K562 (cell line): ENCODE measurements around the gene C4orf36. TPM values are rescaled to one million over a fixed set of nuclear protein-coding genes. Genes with fewer than 3 reads are reported as not detected.

Experiments used
- ATAC-seq: fragments of 200-7000 bp; cut with Tn5 transposase; 3 replicates; pipeline ENCODE4 v1.9.1; 2020; ENCODE audit warnings: moderate library complexity
- BruUV-seq: library from RNA; stranded (reverse); fragments of 400-500 nt; replicated peaks from 2 replicates; lab custom pipeline; 2021; lab: Mats Ljungman, UMichigan
- CTCF ChIA-PET: fragments of 300-600 bp; formaldehyde crosslinking; extraction: SDS; loops from one replicate; lab custom pipeline; 2021; ENCODE audit warnings: low intra/inter-chr PET ratio; lab: Yijun Ruan, JAX
- POLR2A ChIA-PET: fragments of 300-600, 350-650 bp; sonication (Branson Sonifier 250); formaldehyde crosslinking; extraction: SDS; loops from one replicate; lab custom pipeline; 2021; ENCODE audit warnings: antibody characterized with exemption, inconsistent platforms; lab: Yijun Ruan, JAX
- DNase-seq, 4 experiments: peaks; one replicate each; pipeline versions ENCODE4 v3.0.0 to v3.0.0-alpha.2; 2011 to 2018; ENCODE audit warnings: low spot score in 3 of 4, mixed read lengths in 3 of 4; ENCODE audit errors: extremely low read depth in 1 of 4
- FAIRE-seq: peaks from 2 replicates; lab custom pipeline; 2011; peaks lifted over from hg19 to GRCh38; lab: Jason Lieb, UNC
- H2AFZ ChIP-seq: 2 replicates; pipeline ENCODE4 v1.6.0; 2011; ENCODE audit warnings: low read depth, low read length, control low read depth, inconsistent platforms
- H3K27ac ChIP-seq: fragments of 200-600 bp; 3 replicates; pipeline ENCODE4 v1.8.0; 2011; ENCODE audit warnings: low read depth, mild to moderate bottlenecking, control low read depth, inconsistent platforms, low read length, moderate library complexity, mixed read lengths; ENCODE audit errors: extremely low read depth
- H3K27me3 ChIP-seq, 2 experiments: fragments of 300-600 bp in 1 of 2; 2 replicates in 1 of 2; 3 replicates in 1 of 2; pipeline versions ENCODE4 v1.6.0 to v1.8.0; 2011; ENCODE audit warnings: inconsistent platforms in 2 of 2, low read length in 2 of 2, mild to moderate bottlenecking in 1 of 2, mixed read lengths in 1 of 2, moderate library complexity in 1 of 2; ENCODE audit not compliant: control insufficient read depth in 2 of 2, insufficient read depth in 2 of 2
- H3K36me3 ChIP-seq: fragments of 300-600 bp; 3 replicates; pipeline ENCODE4 v1.8.0; 2011; ENCODE audit warnings: mild to moderate bottlenecking, low read length, inconsistent platforms; ENCODE audit not compliant: control insufficient read depth, insufficient read depth
- H3K4me1 ChIP-seq, 2 experiments: fragments of 200-600 bp in 1 of 2; replicated peaks in 1 of 2; 2 replicates in 1 of 2; 3 replicates in 1 of 2; pipeline versions ENCODE4 v1.5.1 to v1.8.0; 2011; ENCODE audit warnings: inconsistent platforms in 2 of 2, low read length in 2 of 2, mild to moderate bottlenecking in 1 of 2, mixed read lengths in 1 of 2, moderate library complexity in 1 of 2; ENCODE audit not compliant: control insufficient read depth in 2 of 2, insufficient read depth in 2 of 2
- H3K4me2 ChIP-seq: 2 replicates; pipeline ENCODE4 v1.6.1; 2011; ENCODE audit warnings: low read length, control low read depth, inconsistent platforms, mixed read lengths; ENCODE audit not compliant: insufficient read depth
- H3K4me3 ChIP-seq: fragments of 200-600 bp; sonication (generic), shearing (Covaris generic); 2 replicates; pipeline ENCODE4 v1.5.1; 2016; ENCODE audit warnings: control low read depth, inconsistent platforms
- H3K79me2 ChIP-seq: fragments of 200-600 bp; 3 replicates; pipeline ENCODE4 v1.8.0; 2011; ENCODE audit warnings: low read length, inconsistent platforms; ENCODE audit not compliant: control insufficient read depth, insufficient read depth
- H3K9ac ChIP-seq, 2 experiments: 2 replicates each; pipeline versions ENCODE4 v1.6.0 to v1.6.1; 2011; ENCODE audit warnings: low read depth in 2 of 2, low read length in 2 of 2, control low read depth in 1 of 2, inconsistent platforms in 1 of 2, mild to moderate bottlenecking in 1 of 2, mixed read lengths in 1 of 2; ENCODE audit not compliant: insufficient read depth in 1 of 2
- H3K9me1 ChIP-seq: one replicate; pipeline ENCODE4 v1.6.0; 2011; ENCODE audit warnings: inconsistent platforms, mild to moderate bottlenecking, low read length, moderate library complexity; ENCODE audit not compliant: control insufficient read depth, insufficient read depth
- H3K9me3 ChIP-seq: replicated peaks from 2 replicates; pipeline ENCODE4 v1.5.1; 2011; ENCODE audit warnings: low read depth, low read length, inconsistent platforms; ENCODE audit not compliant: control insufficient read depth, insufficient read depth
- H4K20me1 ChIP-seq: replicated peaks from 2 replicates; pipeline ENCODE4 v1.6.1; 2011; ENCODE audit warnings: low read length, inconsistent platforms, mixed read lengths; ENCODE audit not compliant: control insufficient read depth, insufficient read depth
- ATF1 ChIP-seq, 2 experiments: fragments of 450-650 bp in 1 of 2; IDR thresholded peaks; 2 replicates each; pipeline ENCODE4 v1.6.1; 2016; ENCODE audit warnings: missing compliant biosample characterization in 1 of 2, missing genetic modification characterization in 1 of 2
- ATF7 ChIP-seq: fragments of 450-650 bp; IDR thresholded peaks from 2 replicates; pipeline ENCODE4 v1.7.1; 2014; ENCODE audit warnings: mild to moderate bottlenecking, moderate library complexity
- BCOR ChIP-seq: fragments of 450-650 bp; IDR thresholded peaks from 2 replicates; pipeline ENCODE4 v1.6.1; 2016
- BMI1 ChIP-seq: fragments of 150-350 bp; IDR thresholded peaks from 2 replicates; pipeline ENCODE4 v1.6.1; 2014; ENCODE audit warnings: low read length
- BRD9 ChIP-seq: fragments of 450-650 bp; IDR thresholded peaks from 2 replicates; pipeline ENCODE4 v1.6.1; 2018; ENCODE audit warnings: low read depth; ENCODE audit not compliant: partially characterized antibody
- E4F1 ChIP-seq: fragments of 250-450 bp; sonication (Bioruptor Pico); IDR thresholded peaks from 2 replicates; pipeline ENCODE4 v1.5.0; 2021; ENCODE audit warnings: mild to moderate bottlenecking, borderline replicate concordance
- GTF2E2 ChIP-seq: fragments of 200-800 bp; sonication (Bioruptor generic); IDR thresholded peaks from 2 replicates; pipeline ENCODE4 v1.6.1; 2016; ENCODE audit warnings: missing genetic modification characterization, missing compliant biosample characterization
- HDAC8 ChIP-seq: fragments of 450-650 bp; IDR thresholded peaks from 2 replicates; pipeline ENCODE4 v1.6.1; 2016; ENCODE audit warnings: mild to moderate bottlenecking, missing genetic modification characterization, moderate library complexity, missing compliant biosample characterization
- HEY1 ChIP-seq: fragments of 250-450 bp; sonication (Bioruptor Pico); IDR thresholded peaks from 2 replicates; pipeline ENCODE4 v1.5.0; 2020; ENCODE audit warnings: mild to moderate bottlenecking, moderate library complexity, borderline replicate concordance
- JUND ChIP-seq, 2 experiments: IDR thresholded peaks; 2 replicates in 1 of 2; 3 replicates in 1 of 2; pipeline ENCODE4 v1.6.1; 2011; ENCODE audit warnings: borderline replicate concordance in 2 of 2, low read depth in 2 of 2, low read length in 2 of 2, improper control_type of control experiment in 1 of 2, missing biosample characterization in 1 of 2, missing genetic modification characterization in 1 of 2, missing genetic modification reagents in 1 of 2
- NR2C2 ChIP-seq, 2 experiments: fragments of 200-800 bp in 1 of 2; sonication (Bioruptor generic) in 1 of 2; sonication (generic) in 1 of 2; formaldehyde crosslinking in 1 of 2; IDR thresholded peaks; 2 replicates each; pipeline versions ENCODE4 v1.6.1 to v1.8.0; 2016 to 2022; ENCODE audit warnings: mild to moderate bottlenecking in 1 of 2, missing compliant biosample characterization in 1 of 2, missing genetic modification characterization in 1 of 2, missing genetic modification reagents in 1 of 2
- POLR2A ChIP-seq: fragments of 450-650 bp; conservative IDR thresholded peaks from 2 replicates; pipeline ENCODE4 v1.6.1; 2016
- POLR2B ChIP-seq: fragments of 450-650 bp; IDR thresholded peaks from 2 replicates; pipeline ENCODE4 v1.6.1; 2018; ENCODE audit warnings: low read depth; ENCODE audit not compliant: partially characterized antibody
- SMARCA4 ChIP-seq: fragments of 450-650 bp; IDR thresholded peaks from 2 replicates; pipeline ENCODE4 v1.6.1; 2016
- SP2 ChIP-seq: IDR thresholded peaks from 2 replicates; pipeline ENCODE4 v1.6.1; 2011; ENCODE audit warnings: mild to moderate bottlenecking, low read depth, low read length, moderate library complexity; ENCODE audit not compliant: poor library complexity, severe bottlenecking; ENCODE audit errors: extremely low read depth
- THAP7 ChIP-seq: fragments of 250-450 bp; sonication (Bioruptor Pico); IDR thresholded peaks from 2 replicates; pipeline ENCODE4 v1.5.0; 2021
- ZNF274 ChIP-seq: IDR thresholded peaks from 2 replicates; pipeline ENCODE4 v1.6.1; 2011; ENCODE audit warnings: low read depth, mild to moderate bottlenecking, low read length, moderate library complexity, borderline replicate concordance
- ZNF75A ChIP-seq: fragments of 450-650 bp; formaldehyde crosslinking; IDR thresholded peaks from 2 replicates; pipeline ENCODE4 v1.4.0; 2020; ENCODE audit warnings: mild to moderate bottlenecking
- ZSCAN29 ChIP-seq: fragments of 450-650 bp; IDR thresholded peaks from 2 replicates; pipeline ENCODE4 v1.6.1; 2017
- WGBS: fragments of 100-300 bp; shearing (Covaris generic); methylation state at CpG from one replicate; pipeline ENCODE4 v1.1.6; 2016; ENCODE audit warnings: low coverage, mixed read lengths; ENCODE audit not compliant: insufficient coverage; ENCODE audit errors: missing lambda C conversion rate; 5-methylcytosine and 5-hydroxymethylcytosine counted together
- in situ Hi-C: fragments of 300-500 bp; cut with MboI; formaldehyde crosslinking; loops from 4 replicates; pipeline ENCODE4 v1.15.0; 2018; ENCODE audit warnings: inconsistent platforms, mixed read lengths
- intact Hi-C: fragments of 100-400 bp; cut with micrococcal nuclease; formaldehyde crosslinking; loops from 2 replicates; pipeline ENCODE4 v1.14.2; 2022
- polyA plus RNA-seq, 8 experiments: library from polyadenylated mRNA; depleted of rRNA in 4 of 8; stranded (reverse) in 5 of 8; unstranded in 3 of 8; fragments of >200 nt; fragmentation: Nextera tagmentation in 2 of 8; fragmentation: Illumina TruSeq in 1 of 8; extraction: Ambion mirVana in 2 of 8; extraction: Trizol in 1 of 8; gene quantifications; 2 replicates each; pipeline versions ENCODE4 v1.2.1 to v1.2.3, GENCODE V29; 2011 to 2014; ENCODE audit warnings: inconsistent platforms in 1 of 8, missing spikeins in 1 of 8
- total RNA-seq, 7 experiments: library from RNA; depleted of rRNA in 6 of 7; stranded (reverse); fragments of >200 nt in 6 of 7; fragmentation: Illumina TruSeq in 2 of 7; extraction: Trizol in 2 of 7; gene quantifications; 2 replicates each; pipeline versions ENCODE4 v1.2.1 to v1.2.3, GENCODE V29; 2011 to 2021; ENCODE audit warnings: low replicate concordance in 1 of 7

The C4orf36 gene
- total and polyA plus RNA-seq, 9 of the 15 experiments (the other 6 are each of a cell fraction or from before 2014, with no cell fraction given), result 0.14 to 0.45 (median 0.20) TPM; not detected in 5

- peak overlapping the region; percentile 87 for H3K9ac ChIP-seq
- peak overlapping the region; percentile 76 for H3K4me3 ChIP-seq
- FAIRE-seq (peak; percentile 84), DNase-seq (peak in 1 of 4 experiments; percentile 40), ATAC-seq (no peak)
- no peaks in the 10 kb centered on the region; the same call in 1 of the 2 replicates for H4K20me1 ChIP-seq
- peaks cover 55% of the 10 kb centered on the region for H3K79me2 ChIP-seq
- intact Hi-C loops, result loop anchor here (1.0 to 2.0 kb wide), 2 partner anchors 12 to 73 kb away; no protein-coding TSS in a partner anchor
- H3K4me2 ChIP-seq, result peak overlapping the region; percentile 90
- BruUV-seq, result TSS peak; percentile 81
- H3K27ac ChIP-seq, result peak overlapping the region; percentile 87
- peaks cover 5 to 10% of the 10 kb centered on the region in 2 experiments; a peak in 4 of 5 replicates for H3K4me1 ChIP-seq
- in situ Hi-C loops, result no loop called here
- ChIA-PET CTCF (interaction anchor here (0.9 kb wide), 1 partner anchor 158 kb away, joined by 4 read pairs; no protein-coding TSS in a partner anchor), POLR2A (interaction anchor here (0.6 to 4.8 kb wide), 12 partner anchors 10 to 151 kb away, joined by 3 to 36 read pairs (median 4); no protein-coding TSS in a partner anchor)
- no peaks in the 10 kb centered on the region for H3K27me3 ChIP-seq
- H3K9me1 ChIP-seq, result no peaks in the 10 kb centered on the region
- no peaks in the 10 kb centered on the region for H3K36me3 ChIP-seq
- no peaks in the 10 kb centered on the region for H3K9me3 ChIP-seq
- WGBS, result 1% methylated on average over 14 of the region's 15 CpGs
- peak overlapping the region; percentile 90 for H2AFZ ChIP-seq
- TF ChIP-seq E4F1 (CRISPR knock-in tag) (peak; percentile 95), BMI1 (no peak), SP2 (no peak), ZNF274 (no peak), ATF1 (CRISPR knock-in tag; IDR thresholded peaks at IDR 0.05) (no peak), ATF1 (tag; IDR thresholded peaks at IDR 0.05) (peak; percentile 60), ZNF75A (no peak), NR2C2 (CRISPR knock-in tag; IDR thresholded peaks at IDR 0.05) (no peak; the same call in 1 of the 2 replicates), NR2C2 (tag; IDR thresholded peaks at IDR 0.05) (peak; percentile 96), ZSCAN29 (no peak), ATF7 (no peak), POLR2A (peak; percentile 79), SMARCA4 (no peak), HDAC8 (no peak), JUND (IDR thresholded peaks at IDR 0.05; ENCODE audit: borderline replicate concordance, low read depth, low read length) (no peak; the same call in 1 of the 2 replicates), JUND (tag; IDR thresholded peaks at IDR 0.05; ENCODE audit: borderline replicate concordance, low read depth, low read length) (0 out of 3 replicates have a peak, but pooled peaks have one; percentile 9), BRD9 (peak; percentile 47), BCOR (no peak; the same call in 1 of the 2 replicates), THAP7 (CRISPR knock-in tag) (no peak), GTF2E2 (peak; percentile 65; the same call in 1 of the 2 replicates), POLR2B (peak; percentile 68), HEY1 (CRISPR knock-in tag) (0 out of 2 replicates have a peak, but pooled peaks have one; percentile 23)
Observed at GRCh38 chr4:86934147-86934770, 42.0 kb upstream of the C4orf36 start.
